NCI-H187 treated with DMSO at 0.1 percent for 48 hours (cell line): ENCODE measurements around the gene LCN12.

Source experiments
- DNase-seq: peaks from one replicate; lab custom pipeline; 2025; lab: John Stamatoyannopoulos, UW

The LCN12 gene

GRCh38 chr9:136974817-136975535 is 22.9 kb downstream of the LCN12 start:
- no peak for DNase-seq

- no peak for DNase-seq
These were observed 23.6 kb downstream of the LCN12 start for GRCh38 chr9:136975644-136976043.

GRCh38 chr9:136977223-136977622 is 25.1 kb downstream of the LCN12 start, which contains the start of gene PTGDS:
Gene PTGDS, plus strand, starts transcription at chr9:136977504. Its CDS starts 75 bp downstream, at chr9:136977579.
- no peak for DNase-seq

GRCh38 chr9:136977649-136978072 is 25.6 kb downstream of the LCN12 start:
- no peak for DNase-seq

- DNase-seq, result no peak
These were observed 26.2 kb downstream of the LCN12 start for GRCh38 chr9:136978073-136978864.

- DNase-seq, result no peak
These were observed 26.9 kb downstream of the LCN12 start for GRCh38 chr9:136978865-136979544.

GRCh38 chr9:136979769-136980587 is 27.9 kb downstream of the LCN12 start:
- no peak for DNase-seq

- DNase-seq, result no peak
These were observed 28.8 kb downstream of the LCN12 start for GRCh38 chr9:136980669-136981478.

GRCh38 chr9:136981588-136982231 is 29.6 kb downstream of the LCN12 start:
- DNase-seq, result no peak

- no peak for DNase-seq
These were observed 30.4 kb downstream of the LCN12 start, which contains the start of gene LCNL1 for GRCh38 chr9:136982232-136983051. Gene LCNL1, plus strand, starts transcription at chr9:136982993. Its CDS starts 594 bp downstream, at chr9:136983587.

- no peak for DNase-seq
These were observed 31.1 kb downstream of the LCN12 start for GRCh38 chr9:136983167-136983566.

- no peak for DNase-seq
These were observed 31.7 kb downstream of the LCN12 start for GRCh38 chr9:136983656-136984314.

- DNase-seq, result no peak
These were observed 32.5 kb downstream of the LCN12 start for GRCh38 chr9:136984464-136985026.

GRCh38 chr9:136985027-136985602 is 33.0 kb downstream of the LCN12 start:
- DNase-seq, result no peak

- no peak for DNase-seq
These were observed 33.8 kb downstream of the LCN12 start for GRCh38 chr9:136985853-136986252.

- DNase-seq, result no peak
These were observed 36.8 kb downstream of the LCN12 start for GRCh38 chr9:136988872-136989271.

- no peak for DNase-seq
These were observed 38.3 kb downstream of the LCN12 start for GRCh38 chr9:136990242-136990911.
